Hippocampal formation (tissue), 2 donors: Measurements from ENCODE around the gene SLC8A3.
"Not testable (repeated sequence)": the region's sequence is repeated elsewhere in the genome, so short reads cannot be mapped to it uniquely, and the experiment has no call there.

ENCODE experiments used
- DNase-seq, 2 donors: peaks; one replicate each; lab custom pipeline; 2025; lab: John Stamatoyannopoulos, UW

Gene SLC8A3

GRCh38 chr14:70188659-70189455 lies at the start of gene SLC8A3:
SLC8A3 (minus strand) TSS chr14:70188951; CDS start chr14:70168422, 20,529 bp downstream.
- DNase-seq: peak; percentile 38 to 45

- no peak for DNase-seq
Measured at GRCh38 chr14:70237710-70238109, 49.0 kb upstream of the SLC8A3 start.

DNA sequence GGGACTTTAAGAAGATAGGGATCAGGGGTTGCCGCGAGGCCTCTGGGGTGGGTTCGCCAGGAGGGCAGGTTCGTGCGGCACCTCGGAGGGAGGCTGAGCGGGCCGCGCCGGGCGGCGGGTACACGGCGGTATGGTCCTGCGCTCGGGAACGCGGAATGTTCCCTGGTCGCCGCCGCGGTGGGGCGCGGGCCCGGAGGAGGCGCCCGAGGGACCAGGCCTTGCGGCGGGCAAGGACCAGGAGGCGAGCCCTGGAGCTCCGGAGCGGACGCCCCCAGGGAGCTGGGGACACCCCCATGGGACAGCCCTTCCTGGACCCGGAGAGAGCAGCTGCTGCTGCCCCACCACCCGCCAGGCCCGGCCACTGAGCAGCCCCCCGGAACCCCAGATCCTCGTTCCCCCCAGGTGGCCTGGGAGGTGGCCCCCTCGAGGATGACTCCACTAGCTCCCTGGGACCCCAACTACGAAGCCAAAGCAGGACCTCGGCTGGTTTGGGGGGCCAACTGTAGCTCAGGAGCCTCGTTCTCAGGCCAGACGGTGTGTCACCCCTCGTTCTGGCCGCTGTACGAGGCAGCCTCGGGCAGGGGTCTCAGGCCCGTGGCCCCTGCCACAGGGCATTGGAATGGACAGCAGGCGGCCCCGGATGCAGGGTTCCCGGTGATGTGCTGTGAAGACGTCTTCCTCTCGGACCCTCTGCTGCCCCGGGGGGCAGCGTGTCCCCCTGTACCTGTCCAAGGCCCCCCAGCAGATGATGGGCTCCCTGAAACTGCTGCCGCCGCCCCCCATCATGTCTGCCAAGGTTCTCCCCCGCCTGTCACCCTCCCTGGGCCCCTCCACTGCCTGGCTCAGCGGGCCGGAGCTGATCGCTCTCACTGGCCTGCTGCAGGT lies 45.6 kb upstream of the SLC8A3 start:
- no peak for DNase-seq

- DNase-seq: not testable (repeated sequence)
Measured at GRCh38 chr14:70231756-70232544, 43.2 kb upstream of the SLC8A3 start.

DNA sequence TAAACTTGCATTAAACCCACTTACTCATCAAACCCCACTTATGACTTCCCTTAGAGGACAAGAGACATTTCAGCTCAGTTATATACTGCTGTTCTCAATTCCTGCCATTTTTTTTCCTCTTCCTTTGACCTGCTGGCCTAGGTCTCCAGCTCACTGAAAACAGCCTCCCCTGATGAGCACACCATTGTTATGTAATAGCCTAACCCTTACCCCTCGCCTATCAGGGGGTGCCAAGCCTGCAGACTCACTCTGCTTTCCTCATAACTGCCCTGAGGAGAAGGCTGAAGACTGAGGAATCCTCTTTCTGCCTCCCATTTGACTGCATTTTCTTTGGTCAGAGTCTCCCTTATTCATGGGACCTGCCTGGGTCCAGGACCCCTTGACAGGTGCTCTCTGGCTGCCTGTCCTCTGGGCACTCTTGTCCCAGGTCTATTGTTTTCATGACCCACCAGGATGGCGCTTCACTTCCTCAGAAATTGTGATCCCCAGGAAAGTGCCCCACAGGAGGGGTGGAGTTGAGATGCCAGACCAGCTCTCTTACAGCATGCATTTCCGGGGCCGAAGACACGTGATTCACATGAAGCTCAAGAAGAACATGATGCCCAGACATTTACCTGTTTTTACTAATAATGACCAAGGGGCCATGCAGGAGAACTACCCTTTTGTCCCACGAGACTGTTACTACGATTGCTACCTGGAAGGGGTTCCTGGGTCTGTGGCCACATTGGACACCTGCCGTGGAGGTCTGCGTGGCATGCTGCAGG lies 41.3 kb upstream of the SLC8A3 start:
- not testable (repeated sequence) for DNase-seq

DNA sequence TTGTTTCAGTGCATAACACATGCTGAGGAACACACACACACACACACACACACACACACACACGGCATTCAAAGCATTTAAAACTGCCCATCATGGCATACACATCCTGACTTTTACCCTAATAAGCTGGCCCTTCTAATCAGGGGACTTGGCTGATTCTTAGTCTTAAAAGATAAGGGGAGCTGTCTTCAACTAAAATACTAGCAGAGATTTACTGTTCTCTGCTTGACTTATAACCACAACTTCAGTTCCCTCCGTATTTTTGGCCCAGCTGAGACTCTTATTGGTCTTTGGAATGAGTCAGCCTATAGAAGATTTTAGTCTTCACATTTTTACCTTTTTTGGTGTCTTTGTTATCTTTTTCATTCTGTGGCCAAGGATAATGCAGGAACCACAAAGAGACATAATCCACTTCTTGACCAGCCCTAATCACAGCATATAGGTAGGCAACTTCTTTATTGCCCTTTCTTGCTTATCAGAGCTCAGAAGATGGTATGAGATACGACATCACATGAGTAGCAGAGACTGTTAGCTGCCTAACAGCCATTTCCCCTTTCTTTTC lies 25.1 kb upstream of the SLC8A3 start:
- DNase-seq: no peak

DNA sequence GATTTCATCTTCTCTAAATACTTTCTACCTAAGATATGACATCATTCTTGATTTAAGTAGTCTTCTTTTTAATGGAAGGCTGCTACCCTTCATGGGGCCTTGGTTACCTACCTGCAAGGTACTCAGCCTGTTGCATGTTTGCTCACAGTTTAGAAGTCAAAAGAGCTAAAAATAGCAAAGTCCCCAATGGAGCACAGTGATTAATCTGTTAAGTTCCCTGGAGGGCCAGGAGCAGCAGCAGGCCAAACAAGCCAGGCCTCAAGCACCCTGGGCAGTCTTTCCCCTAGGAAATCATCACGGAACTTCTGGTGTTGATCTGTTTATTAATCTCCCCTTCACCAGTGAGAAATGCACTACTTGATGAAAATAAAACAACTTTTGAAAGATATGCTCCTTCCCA lies 24.0 kb upstream of the SLC8A3 start:
- no peak for DNase-seq

DNA sequence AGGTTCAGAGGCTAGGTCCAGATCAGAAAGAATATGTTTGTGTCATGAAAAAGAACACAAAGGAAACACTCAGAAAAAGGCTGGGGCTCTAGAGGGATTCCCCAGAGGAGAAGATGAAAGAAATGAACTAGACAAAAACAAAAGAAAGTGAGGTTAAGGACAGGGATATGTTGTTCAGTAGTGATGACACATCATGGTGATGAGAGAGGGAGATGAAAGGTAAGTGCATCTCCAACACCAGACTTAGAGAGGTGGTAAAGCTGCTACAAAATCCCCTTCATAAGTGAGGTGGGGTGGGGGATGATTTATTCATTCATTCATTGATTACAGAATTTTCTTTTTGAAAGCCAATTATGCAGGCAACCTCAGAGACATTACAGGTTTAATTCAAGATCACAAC lies 19.6 kb upstream of the SLC8A3 start:
- no peak for DNase-seq

GRCh38 chr14:70203686-70204085 lies 14.9 kb upstream of the SLC8A3 start:
- no peak for DNase-seq

DNA sequence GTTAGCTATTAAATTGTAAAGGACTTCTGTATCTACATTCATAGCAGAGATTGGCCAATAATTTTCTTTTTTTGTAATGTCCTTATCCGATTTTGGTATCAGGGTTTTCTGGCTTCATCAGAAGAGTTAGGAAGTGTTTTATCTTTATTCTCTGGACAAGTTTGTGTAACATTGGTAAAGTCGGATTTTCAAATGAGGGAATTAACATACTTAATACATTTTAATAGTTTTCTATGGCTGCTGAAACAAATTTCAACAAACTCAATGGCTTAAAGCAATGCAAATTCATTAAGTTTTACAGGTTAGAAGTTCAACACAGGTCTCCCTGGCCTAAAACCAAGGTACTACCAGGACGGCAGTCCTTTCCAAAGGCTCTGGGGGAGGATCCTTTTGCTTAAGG lies 13.2 kb upstream of the SLC8A3 start:
- no peak for DNase-seq

DNA sequence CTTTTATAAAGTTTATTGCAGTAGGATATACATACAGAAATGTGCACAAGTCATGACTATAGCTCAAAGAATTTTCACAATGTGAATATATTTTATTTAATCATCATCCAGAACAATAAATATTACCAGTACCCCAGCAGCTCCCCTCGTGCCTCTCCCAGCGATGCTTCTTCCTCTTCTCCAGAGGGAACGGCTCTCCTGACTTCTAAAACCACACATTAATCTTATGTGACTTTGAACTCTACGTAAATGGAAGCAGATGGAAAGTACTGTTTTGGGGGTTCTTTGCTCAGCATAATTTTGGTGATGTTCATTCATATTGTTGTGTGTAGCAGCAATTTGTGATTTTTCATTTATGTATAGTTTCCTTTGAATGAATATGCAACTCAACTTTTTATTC lies 4.6 kb upstream of the SLC8A3 start:
- no peak for DNase-seq

DNA sequence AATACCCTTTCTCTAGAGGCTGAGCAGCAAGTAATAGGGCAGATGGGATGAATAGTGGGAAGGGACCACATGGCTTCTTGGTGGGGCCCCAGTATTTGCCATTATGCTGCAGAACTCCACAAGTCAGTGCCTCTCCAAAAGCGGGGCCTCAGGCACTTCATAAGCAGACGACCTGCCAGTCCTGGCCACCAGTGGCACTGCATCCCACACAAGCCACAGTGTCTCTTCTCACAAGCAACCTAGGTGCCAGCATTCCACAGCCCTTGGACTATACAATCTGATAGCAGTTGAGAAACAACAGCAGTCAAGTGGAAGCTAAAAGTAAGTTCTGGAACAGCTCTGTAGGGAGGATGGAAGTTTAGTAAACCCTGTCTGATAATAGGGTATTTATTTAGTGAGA lies 4.2 kb upstream of the SLC8A3 start:
- DNase-seq: no peak

DNA sequence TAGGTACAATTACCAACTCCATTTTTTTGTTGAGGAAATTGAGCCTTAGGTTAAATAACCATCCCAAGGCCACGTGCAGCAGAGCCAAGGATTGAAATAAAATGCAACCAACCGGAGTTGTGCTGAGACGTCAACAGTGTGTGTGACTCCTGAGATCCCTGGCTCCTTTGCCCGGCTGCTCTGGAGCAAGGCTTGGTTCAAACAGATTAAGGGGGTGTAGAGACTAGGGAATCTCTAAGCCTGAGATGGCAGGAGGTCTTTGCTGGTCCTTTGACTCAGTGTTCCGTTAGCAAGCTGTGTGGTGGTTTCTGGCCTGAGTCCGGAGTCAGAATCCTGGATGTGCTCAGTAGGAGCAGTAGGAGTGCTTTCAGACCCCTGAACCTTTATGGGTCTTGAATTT lies 1.4 kb upstream of the SLC8A3 start:
- DNase-seq: no peak

DNA sequence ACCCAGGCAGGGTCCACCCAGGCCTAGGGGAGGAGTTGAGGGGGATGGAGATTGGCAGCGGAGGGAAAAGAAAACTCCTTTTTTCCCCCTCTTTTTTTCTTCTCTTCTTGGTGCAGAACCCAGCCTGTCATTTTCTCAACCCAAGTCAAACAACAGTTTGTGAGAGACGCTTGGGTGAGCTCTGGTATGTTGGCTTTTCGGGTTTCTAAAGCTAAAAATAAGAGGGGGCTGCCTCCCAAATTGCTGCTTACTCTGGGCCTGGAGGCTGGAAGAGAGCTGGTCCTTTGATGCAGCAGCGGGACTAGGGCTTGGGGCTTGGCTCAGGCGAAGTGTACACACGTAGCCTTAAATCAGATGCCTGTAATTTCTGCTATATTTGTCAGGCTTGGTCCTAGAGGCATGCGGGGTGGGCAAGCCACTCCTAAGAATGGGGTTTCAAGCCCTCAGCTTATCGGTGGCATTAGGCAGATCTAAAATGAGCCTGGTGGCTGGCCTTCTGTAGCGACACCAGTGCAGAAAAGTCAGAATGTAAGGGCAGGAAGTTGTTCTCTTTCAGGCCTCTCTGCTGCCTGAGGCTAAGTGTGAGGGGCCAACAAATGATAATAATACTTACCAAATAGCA lies 816 bp upstream of the SLC8A3 start:
- DNase-seq: no peak

- no peak for DNase-seq
Measured at GRCh38 chr14:70188322-70188658, 461 bp downstream of the SLC8A3 start.

DNA sequence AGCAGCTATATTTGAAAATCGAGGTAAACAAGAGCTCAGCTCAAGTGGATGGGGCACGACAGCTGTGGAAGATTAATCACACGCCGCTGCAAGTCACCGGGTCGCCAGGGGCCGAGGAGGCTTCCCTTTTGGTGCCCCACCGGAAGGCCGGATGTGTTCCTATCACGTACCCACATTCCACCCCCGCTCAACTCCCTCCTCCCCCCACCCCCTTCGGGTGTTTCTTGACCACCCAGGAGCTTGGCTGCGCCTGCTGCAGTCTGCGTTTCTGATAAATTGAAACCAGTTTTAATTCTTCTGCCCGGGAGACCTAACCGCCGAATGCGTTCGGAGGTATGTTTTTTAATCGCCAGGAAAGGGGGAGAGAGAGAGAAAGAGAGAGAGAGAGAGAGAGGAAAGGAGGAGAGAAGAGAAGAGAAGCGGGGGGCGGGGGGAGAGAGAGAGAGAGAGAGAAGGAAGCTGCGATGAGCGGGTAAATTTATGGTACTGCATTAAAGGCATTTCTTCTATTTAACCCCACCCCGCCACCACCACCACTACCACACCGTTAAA lies 1.8 kb downstream of the SLC8A3 start:
- no peak for DNase-seq

DNA sequence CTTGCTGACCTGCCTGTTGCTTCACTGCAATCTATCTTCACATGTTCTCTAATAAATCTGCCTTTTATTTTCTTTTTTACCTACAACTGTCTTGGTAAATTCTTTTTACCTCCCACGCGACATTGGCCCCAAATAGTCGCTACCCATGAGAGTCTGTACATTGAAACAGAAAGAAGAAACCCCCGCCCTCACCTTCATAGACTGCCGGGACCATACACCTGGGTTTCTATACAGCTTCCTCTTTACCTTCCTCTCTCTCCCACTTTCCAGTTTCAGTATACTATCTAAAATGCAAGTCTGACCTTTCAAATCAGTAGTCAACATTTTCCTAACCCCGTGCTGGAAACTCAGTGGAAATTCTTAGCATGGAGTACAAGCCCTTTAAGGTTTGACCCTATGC lies 4.8 kb downstream of the SLC8A3 start:
- DNase-seq: no peak

GRCh38 chr14:70181276-70181675 lies 7.5 kb downstream of the SLC8A3 start:
- DNase-seq: no peak

- no peak for DNase-seq
Measured at GRCh38 chr14:70180718-70181117, 8.0 kb downstream of the SLC8A3 start.

- DNase-seq: peak in 1 of 2 donors; percentile 28
Measured at GRCh38 chr14:70177081-70177800, 11.5 kb downstream of the SLC8A3 start.
